HG03045 (cell line): ENCODE data around the gene SCUBE1.

Source experiments
- ATAC-seq: cut with Tn5 transposase; IDR thresholded peaks from one replicate; pipeline ENCODE4 v1.9.1; 2021; ENCODE audit warnings: mild to moderate bottlenecking, moderate library complexity; ENCODE audit not compliant: unreplicated experiment

Gene SCUBE1

GRCh38 chr22:43162412-43163150 lies 180.6 kb downstream of the SCUBE1 start:
- no peak for ATAC-seq

- ATAC-seq, result no peak
These were observed 182.6 kb downstream of the SCUBE1 start for GRCh38 chr22:43160497-43161126.

- ATAC-seq, result no peak
These were observed 183.5 kb downstream of the SCUBE1 start for GRCh38 chr22:43159484-43160178.

- no peak for ATAC-seq
These were observed 184.2 kb downstream of the SCUBE1 start for GRCh38 chr22:43158778-43159483.

- no peak for ATAC-seq
These were observed 185.2 kb downstream of the SCUBE1 start for GRCh38 chr22:43157874-43158546.

GRCh38 chr22:43156413-43156812 lies 186.8 kb downstream of the SCUBE1 start:
- ATAC-seq, result no peak

- no peak for ATAC-seq
These were observed 187.4 kb downstream of the SCUBE1 start for GRCh38 chr22:43155789-43156188.

GRCh38 chr22:43154887-43155536 lies 188.2 kb downstream of the SCUBE1 start:
- no peak for ATAC-seq

GRCh38 chr22:43153899-43154298 lies 189.3 kb downstream of the SCUBE1 start:
- ATAC-seq, result no peak

GRCh38 chr22:43152357-43153071 lies 190.7 kb downstream of the SCUBE1 start:
- no peak for ATAC-seq

- no peak for ATAC-seq
These were observed 191.2 kb downstream of the SCUBE1 start for GRCh38 chr22:43152003-43152356.

GRCh38 chr22:43151251-43152002 lies 191.7 kb downstream of the SCUBE1 start, which contains the start of gene TSPO:
TSPO (plus strand) TSS chr22:43151559; CDS start chr22:43159239, 7,680 bp downstream.
- no peak for ATAC-seq

GRCh38 chr22:43150731-43151206 lies 192.4 kb downstream of the SCUBE1 start:
- ATAC-seq, result no peak

- ATAC-seq, result no peak
These were observed 194.6 kb downstream of the SCUBE1 start for GRCh38 chr22:43148581-43148980.

GRCh38 chr22:43147821-43148220 lies 195.4 kb downstream of the SCUBE1 start:
- no peak for ATAC-seq
